SK-N-MC (cell line): ENCODE results near the gene SH3D21.

ENCODE experiments used
- EZH2 ChIP-seq: fragments of 200-600 bp; sonication (generic); IDR thresholded peaks from one replicate; pipeline ENCODE4 v1.6.1; 2017; ENCODE audit warnings: antibody characterized with exemption
- POLR2AphosphoS5 ChIP-seq: IDR thresholded peaks from 2 replicates; pipeline ENCODE4 v1.6.1; 2012; ENCODE audit warnings: mild to moderate bottlenecking, low read depth, low read length, borderline replicate concordance

GRCh38 chr1:36352125-36352909 is 46.1 kb downstream of the SH3D21 start:
- no peak for TF ChIP-seq POLR2AphosphoS5
- no peak for TF ChIP-seq EZH2
